B cell (primary cell): ENCODE data around the gene FHIT.

Experiments used
- CTCF ChIP-seq: fragments of 200-600 bp; IDR thresholded peaks from one replicate; pipeline ENCODE4 v1.8.0; 2022; ENCODE audit warnings: antibody characterized with exemption, mild to moderate bottlenecking
- EZH2 ChIP-seq: IDR thresholded peaks from 2 replicates; pipeline ENCODE4 v1.6.1; 2012; ENCODE audit warnings: borderline replicate concordance, low read depth, mild to moderate bottlenecking, moderate library complexity, low read length; ENCODE audit not compliant: insufficient read depth, poor library complexity, severe bottlenecking

DNA sequence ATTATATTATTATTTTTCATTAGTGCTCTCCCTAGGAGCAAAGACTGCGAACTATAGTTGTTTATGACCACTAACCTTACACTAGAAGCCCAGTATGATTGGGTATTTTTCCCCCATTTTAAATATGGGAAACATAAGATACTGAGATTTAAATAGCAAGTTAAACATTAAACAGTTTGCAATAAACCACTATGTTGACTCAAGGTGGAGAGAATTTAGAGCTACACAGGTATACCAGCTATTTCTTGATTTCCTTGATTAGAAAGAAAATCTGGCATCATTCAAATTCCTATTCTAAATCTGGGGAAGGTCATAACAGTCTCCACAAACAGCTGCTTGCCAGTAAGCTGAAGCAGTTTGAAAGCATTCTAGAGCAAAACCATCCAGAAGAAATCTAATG, 1337.6 kb downstream of the FHIT start:
- TF ChIP-seq CTCF, result no peak
- no peak for TF ChIP-seq EZH2
